HepG2 (cell line): ENCODE data around the gene NTMT1. TPM values are rescaled to one million over a fixed set of nuclear protein-coding genes. Genes with fewer than 3 reads are reported as not detected.

Experiments
- CEBPB ChIP-seq: IDR thresholded peaks from 2 replicates; pipeline ENCODE4 v1.6.1; 2011; ENCODE audit warnings: low read depth, low read length, improper control_type of control experiment, borderline replicate concordance
- DNMT1 ChIP-seq: sonication (generic); formaldehyde crosslinking; IDR thresholded peaks from 2 replicates; pipeline ENCODE4 v1.5.1; 2020; ENCODE audit warnings: mild to moderate bottlenecking, missing genetic modification reagents
- GPN1 ChIP-seq: sonication (generic); formaldehyde crosslinking; IDR thresholded peaks from 2 replicates; pipeline ENCODE4 v1.5.1; 2020; ENCODE audit warnings: missing genetic modification reagents, borderline replicate concordance
- NFIC ChIP-seq: IDR thresholded peaks from 2 replicates; pipeline ENCODE4 v1.6.1; 2012; ENCODE audit warnings: mild to moderate bottlenecking, low read length, inconsistent platforms
- POLR2G ChIP-seq: fragments of 200-400 bp; formaldehyde crosslinking; IDR thresholded peaks from 2 replicates; pipeline ENCODE4 v1.6.1; 2018; ENCODE audit warnings: mild to moderate bottlenecking, low read depth, low read length, moderate library complexity
- PPARG ChIP-seq: conservative IDR thresholded peaks from 2 replicates; pipeline ENCODE4 v1.6.1; 2016; ENCODE audit warnings: missing biosample characterization, missing genetic modification reagents
- RBAK ChIP-seq: sonication (generic); formaldehyde crosslinking; IDR thresholded peaks from 2 replicates; pipeline ENCODE4 v1.5.1; 2020; ENCODE audit warnings: mild to moderate bottlenecking, missing genetic modification reagents
- SALL1 ChIP-seq: sonication (generic); formaldehyde crosslinking; IDR thresholded peaks from 2 replicates; pipeline ENCODE4 v1.8.0; 2022; ENCODE audit warnings: mild to moderate bottlenecking, missing genetic modification reagents
- SNAPC2 ChIP-seq: sonication (generic); formaldehyde crosslinking; IDR thresholded peaks from 2 replicates; pipeline ENCODE4 v1.8.1; 2022; ENCODE audit warnings: mild to moderate bottlenecking, missing genetic modification reagents
- SRSF9 ChIP-seq: fragments of 200-400 bp; formaldehyde crosslinking; IDR thresholded peaks from 2 replicates; pipeline ENCODE4 v1.6.1; 2018; ENCODE audit warnings: borderline replicate concordance, mild to moderate bottlenecking, low read depth, low read length; ENCODE audit not compliant: insufficient read depth, poor library complexity, severe bottlenecking
- ZFYVE20 ChIP-seq: sonication (generic); formaldehyde crosslinking; IDR thresholded peaks from 2 replicates; pipeline ENCODE4 v1.8.0; 2023; ENCODE audit warnings: low read depth, mild to moderate bottlenecking, moderate library complexity, missing genetic modification reagents, borderline replicate concordance
- ZKSCAN5 ChIP-seq: sonication (generic); formaldehyde crosslinking; IDR thresholded peaks from 2 replicates; pipeline ENCODE4 v1.5.1; 2020; ENCODE audit warnings: mild to moderate bottlenecking, missing genetic modification reagents
- ZMYM2 ChIP-seq: sonication (generic); formaldehyde crosslinking; IDR thresholded peaks from 2 replicates; pipeline ENCODE4 v1.8.0; 2022; ENCODE audit warnings: mild to moderate bottlenecking, missing genetic modification reagents
- ZNF460 ChIP-seq: sonication (generic); formaldehyde crosslinking; IDR thresholded peaks from 2 replicates; pipeline ENCODE4 v1.5.1; 2020; ENCODE audit warnings: missing genetic modification reagents, mild to moderate bottlenecking, borderline replicate concordance
- ZNF558 ChIP-seq: sonication (generic); formaldehyde crosslinking; IDR thresholded peaks from 2 replicates; pipeline ENCODE4 v1.9.0; 2022; ENCODE audit warnings: mild to moderate bottlenecking, missing genetic modification reagents, borderline replicate concordance
- ZNF629 ChIP-seq: sonication (generic); formaldehyde crosslinking; conservative IDR thresholded peaks from 2 replicates; pipeline ENCODE4 v1.5.0; 2020; ENCODE audit warnings: missing genetic modification reagents
- ZSCAN22 ChIP-seq: sonication (generic); formaldehyde crosslinking; IDR thresholded peaks from 2 replicates; pipeline ENCODE4 v1.4.0; 2020; ENCODE audit warnings: mild to moderate bottlenecking, missing genetic modification reagents
- polyA plus RNA-seq, 8 experiments: library from polyadenylated mRNA; depleted of rRNA in 3 of 8; stranded (reverse) in 7 of 8; unstranded in 1 of 8; fragments of >200 nt; fragmentation: Illumina TruSeq in 4 of 8; extraction: Trizol in 4 of 8; gene quantifications; 2 replicates each; pipeline versions ENCODE4 v1.2.1 to v1.2.3, GENCODE V29; 2011 to 2016; ENCODE audit warnings: low read depth in 4 of 8, missing spikeins in 1 of 8, mixed read lengths in 1 of 8; ENCODE audit not compliant: insufficient read depth in 1 of 8
- total RNA-seq, 5 experiments: library from RNA; depleted of rRNA; stranded (reverse); fragments of >200 nt; fragmentation: Illumina TruSeq; extraction: Trizol; gene quantifications; 2 replicates each; pipeline ENCODE4 v1.2.3, GENCODE V29; 2016; ENCODE audit warnings: low read depth in 1 of 5
- TF ChIP-seq, protein P1 (sequence below): fragments of 450-650 bp; IDR thresholded peaks from 2 replicates; pipeline ENCODE4 v1.6.1; 2017; ENCODE audit warnings: mild to moderate bottlenecking
- TF ChIP-seq, protein P2 (sequence below): sonication (generic); formaldehyde crosslinking; IDR thresholded peaks from 2 replicates; pipeline ENCODE4 v1.4.0; 2020; ENCODE audit warnings: missing genetic modification reagents
- TF ChIP-seq, protein P3 (sequence below): sonication (generic); formaldehyde crosslinking; IDR thresholded peaks from 2 replicates; pipeline ENCODE4 v1.8.1; 2022; ENCODE audit warnings: low read depth, mild to moderate bottlenecking, missing genetic modification reagents

NTMT1 gene
- total and polyA plus RNA-seq, 2 of the 13 experiments (the other 11 are each of a cell fraction or from before 2014, with no cell fraction given): 49.1 to 53.8 TPM

GRCh38 chr9:129610473-129611306 lies 15.3 kb upstream of the NTMT1 start (continued):
- TF ChIP-seq, protein P1, sequence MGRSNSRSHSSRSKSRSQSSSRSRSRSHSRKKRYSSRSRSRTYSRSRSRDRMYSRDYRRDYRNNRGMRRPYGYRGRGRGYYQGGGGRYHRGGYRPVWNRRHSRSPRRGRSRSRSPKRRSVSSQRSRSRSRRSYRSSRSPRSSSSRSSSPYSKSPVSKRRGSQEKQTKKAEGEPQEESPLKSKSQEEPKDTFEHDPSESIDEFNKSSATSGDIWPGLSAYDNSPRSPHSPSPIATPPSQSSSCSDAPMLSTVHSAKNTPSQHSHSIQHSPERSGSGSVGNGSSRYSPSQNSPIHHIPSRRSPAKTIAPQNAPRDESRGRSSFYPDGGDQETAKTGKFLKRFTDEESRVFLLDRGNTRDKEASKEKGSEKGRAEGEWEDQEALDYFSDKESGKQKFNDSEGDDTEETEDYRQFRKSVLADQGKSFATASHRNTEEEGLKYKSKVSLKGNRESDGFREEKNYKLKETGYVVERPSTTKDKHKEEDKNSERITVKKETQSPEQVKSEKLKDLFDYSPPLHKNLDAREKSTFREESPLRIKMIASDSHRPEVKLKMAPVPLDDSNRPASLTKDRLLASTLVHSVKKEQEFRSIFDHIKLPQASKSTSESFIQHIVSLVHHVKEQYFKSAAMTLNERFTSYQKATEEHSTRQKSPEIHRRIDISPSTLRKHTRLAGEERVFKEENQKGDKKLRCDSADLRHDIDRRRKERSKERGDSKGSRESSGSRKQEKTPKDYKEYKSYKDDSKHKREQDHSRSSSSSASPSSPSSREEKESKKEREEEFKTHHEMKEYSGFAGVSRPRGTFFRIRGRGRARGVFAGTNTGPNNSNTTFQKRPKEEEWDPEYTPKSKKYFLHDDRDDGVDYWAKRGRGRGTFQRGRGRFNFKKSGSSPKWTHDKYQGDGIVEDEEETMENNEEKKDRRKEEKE: no peak
- no peak for TF ChIP-seq ZMYM2 (CRISPR knock-in tag)
- peak; percentile 39; the same call in 1 of the 2 replicates for TF ChIP-seq POLR2G
- TF ChIP-seq SALL1 (CRISPR knock-in tag): peak; percentile 72
- TF ChIP-seq, protein P2, sequence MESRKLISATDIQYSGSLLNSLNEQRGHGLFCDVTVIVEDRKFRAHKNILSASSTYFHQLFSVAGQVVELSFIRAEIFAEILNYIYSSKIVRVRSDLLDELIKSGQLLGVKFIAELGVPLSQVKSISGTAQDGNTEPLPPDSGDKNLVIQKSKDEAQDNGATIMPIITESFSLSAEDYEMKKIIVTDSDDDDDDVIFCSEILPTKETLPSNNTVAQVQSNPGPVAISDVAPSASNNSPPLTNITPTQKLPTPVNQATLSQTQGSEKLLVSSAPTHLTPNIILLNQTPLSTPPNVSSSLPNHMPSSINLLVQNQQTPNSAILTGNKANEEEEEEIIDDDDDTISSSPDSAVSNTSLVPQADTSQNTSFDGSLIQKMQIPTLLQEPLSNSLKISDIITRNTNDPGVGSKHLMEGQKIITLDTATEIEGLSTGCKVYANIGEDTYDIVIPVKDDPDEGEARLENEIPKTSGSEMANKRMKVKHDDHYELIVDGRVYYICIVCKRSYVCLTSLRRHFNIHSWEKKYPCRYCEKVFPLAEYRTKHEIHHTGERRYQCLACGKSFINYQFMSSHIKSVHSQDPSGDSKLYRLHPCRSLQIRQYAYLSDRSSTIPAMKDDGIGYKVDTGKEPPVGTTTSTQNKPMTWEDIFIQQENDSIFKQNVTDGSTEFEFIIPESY (CRISPR knock-in tag): peak; percentile 91
- TF ChIP-seq DNMT1 (CRISPR knock-in tag): 0 out of 2 replicates have a peak, but pooled peaks have one; percentile 13
- TF ChIP-seq NFIC: no peak
- TF ChIP-seq, protein P3, sequence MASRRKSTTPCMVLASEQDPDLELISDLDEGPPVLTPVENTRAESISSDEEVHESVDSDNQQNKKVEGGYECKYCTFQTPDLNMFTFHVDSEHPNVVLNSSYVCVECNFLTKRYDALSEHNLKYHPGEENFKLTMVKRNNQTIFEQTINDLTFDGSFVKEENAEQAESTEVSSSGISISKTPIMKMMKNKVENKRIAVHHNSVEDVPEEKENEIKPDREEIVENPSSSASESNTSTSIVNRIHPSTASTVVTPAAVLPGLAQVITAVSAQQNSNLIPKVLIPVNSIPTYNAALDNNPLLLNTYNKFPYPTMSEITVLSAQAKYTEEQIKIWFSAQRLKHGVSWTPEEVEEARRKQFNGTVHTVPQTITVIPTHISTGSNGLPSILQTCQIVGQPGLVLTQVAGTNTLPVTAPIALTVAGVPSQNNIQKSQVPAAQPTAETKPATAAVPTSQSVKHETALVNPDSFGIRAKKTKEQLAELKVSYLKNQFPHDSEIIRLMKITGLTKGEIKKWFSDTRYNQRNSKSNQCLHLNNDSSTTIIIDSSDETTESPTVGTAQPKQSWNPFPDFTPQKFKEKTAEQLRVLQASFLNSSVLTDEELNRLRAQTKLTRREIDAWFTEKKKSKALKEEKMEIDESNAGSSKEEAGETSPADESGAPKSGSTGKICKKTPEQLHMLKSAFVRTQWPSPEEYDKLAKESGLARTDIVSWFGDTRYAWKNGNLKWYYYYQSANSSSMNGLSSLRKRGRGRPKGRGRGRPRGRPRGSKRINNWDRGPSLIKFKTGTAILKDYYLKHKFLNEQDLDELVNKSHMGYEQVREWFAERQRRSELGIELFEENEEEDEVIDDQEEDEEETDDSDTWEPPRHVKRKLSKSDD (CRISPR knock-in tag): no peak
- peak; percentile 23; the same call in 1 of the 2 replicates for TF ChIP-seq ZNF629
- TF ChIP-seq ZFYVE20: no peak
- no peak for TF ChIP-seq CEBPB
- TF ChIP-seq PPARG: no peak
- no peak for TF ChIP-seq SRSF9
- TF ChIP-seq ZKSCAN5 (CRISPR knock-in tag): no peak
- TF ChIP-seq RBAK (CRISPR knock-in tag): no peak
- no peak for TF ChIP-seq SNAPC2
- no peak for TF ChIP-seq ZNF558 (CRISPR knock-in tag)
- TF ChIP-seq ZNF460 (CRISPR knock-in tag): no peak
- TF ChIP-seq ZSCAN22 (CRISPR knock-in tag): 0 out of 2 replicates have a peak, but pooled peaks have one; percentile 61
- TF ChIP-seq GPN1 (CRISPR knock-in tag): no peak
